Measurements from ENCODE around the gene CDK5RAP2.

CDK5RAP2 gene

DNA sequence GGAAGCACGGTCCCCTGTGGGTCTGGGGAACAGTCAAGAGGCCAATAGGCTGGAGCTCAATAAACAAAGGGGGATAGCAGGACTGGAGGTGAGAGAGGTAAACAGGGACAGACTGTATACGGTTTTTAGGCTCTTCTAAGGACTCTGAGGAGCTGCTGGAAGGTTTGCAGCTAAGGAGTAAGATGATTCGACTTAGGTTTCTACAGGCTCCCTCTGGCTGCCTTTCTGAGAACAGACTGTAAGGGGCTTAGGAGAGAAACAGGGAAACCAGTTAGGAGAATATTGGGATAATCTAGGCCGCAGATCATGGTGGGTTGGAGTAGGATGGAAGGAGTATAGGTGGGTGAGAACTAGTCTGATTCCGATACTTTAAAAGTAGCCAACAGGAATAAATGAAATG lies 10.4 kb downstream of the CDK5RAP2 start:
- peaks cover 55% of the 10 kb centered on the region for H3K36me3 Mint-ChIP-seq (ENCODE audit: low read depth)
- H3K4me1 Mint-ChIP-seq, result peaks cover 4% of the 10 kb centered on the region
- no peaks in the 10 kb centered on the region for H3K9me3 Mint-ChIP-seq
- no peak overlapping the region for H3K4me3 Mint-ChIP-seq
- no peak for TF ChIP-seq CTCF (IDR thresholded peaks at IDR 0.05; ENCODE audit: unreplicated experiment in 3 of 3)
- H3K27me3 Mint-ChIP-seq (ENCODE audit: low read depth), result no peaks in the 10 kb centered on the region
- H3K27ac Mint-ChIP-seq, result no peak overlapping the region

DNA sequence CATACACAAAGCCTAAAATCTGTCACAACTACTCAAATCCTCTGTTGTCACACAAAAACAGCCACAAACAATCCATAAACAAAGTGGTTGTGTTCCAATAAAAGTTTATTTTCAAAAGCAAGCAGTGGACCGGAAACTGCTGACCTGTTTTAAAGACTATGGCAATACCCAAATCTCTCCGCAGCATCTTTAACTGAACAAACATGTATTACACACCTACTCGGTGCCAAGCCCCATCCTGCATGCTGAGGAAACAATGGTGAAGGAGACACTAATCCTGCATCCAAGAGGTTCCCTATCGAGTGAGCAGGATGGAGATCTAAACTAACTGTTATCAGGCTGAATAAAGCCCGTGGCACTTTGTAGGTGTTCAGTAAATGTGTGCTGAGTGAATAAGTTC lies 11.2 kb downstream of the CDK5RAP2 start:
- peaks cover 58% of the 10 kb centered on the region for H3K36me3 Mint-ChIP-seq (ENCODE audit: low read depth)

GRCh38 chr9:120567874-120568273 lies 12.1 kb downstream of the CDK5RAP2 start:
- H3K27me3 Mint-ChIP-seq (ENCODE audit: low read depth), result no peaks in the 10 kb centered on the region
- TF ChIP-seq CTCF (IDR thresholded peaks at IDR 0.05; ENCODE audit: unreplicated experiment in 3 of 3), result no peak
- no peak overlapping the region for H3K27ac Mint-ChIP-seq
- H3K4me1 Mint-ChIP-seq, result peaks cover 4% of the 10 kb centered on the region
- no peak overlapping the region for H3K4me3 Mint-ChIP-seq
- H3K36me3 Mint-ChIP-seq (ENCODE audit: low read depth), result peaks cover 65% of the 10 kb centered on the region
- no peaks in the 10 kb centered on the region for H3K9me3 Mint-ChIP-seq

More for the DNA sequence above, 11.2 kb downstream of the CDK5RAP2 start:
- Mint-ChIP-seq H3K27ac (no peak overlapping the region), H3K4me3 (no peak overlapping the region), H3K9me3 (no peaks in the 10 kb centered on the region), H3K27me3 (ENCODE audit: low read depth) (no peaks in the 10 kb centered on the region), H3K4me1 (peaks cover 4% of the 10 kb centered on the region)
- TF ChIP-seq CTCF (IDR thresholded peaks at IDR 0.05; ENCODE audit: unreplicated experiment in 3 of 3), result no peak

DNA sequence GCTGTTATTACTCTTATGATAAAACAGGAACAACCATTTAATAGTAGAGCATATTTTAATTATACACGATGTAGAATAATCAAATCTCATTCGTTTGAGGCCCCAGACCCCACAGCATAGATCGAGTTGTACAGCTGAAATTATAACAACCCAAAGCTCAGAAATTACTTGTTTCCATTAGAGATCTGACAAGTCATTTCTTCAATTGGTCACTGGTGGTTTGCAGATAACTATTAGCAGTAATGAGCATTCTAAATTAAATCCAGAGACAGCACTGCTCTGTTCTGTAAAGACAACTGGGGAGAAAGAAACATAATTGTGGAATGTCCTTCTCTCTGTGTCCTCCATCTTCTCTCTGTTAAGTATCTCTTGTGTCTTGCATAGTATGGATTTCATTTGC lies 12.9 kb downstream of the CDK5RAP2 start:
- no peaks in the 10 kb centered on the region for H3K27me3 Mint-ChIP-seq (ENCODE audit: low read depth)
- no peak overlapping the region for H3K27ac Mint-ChIP-seq
- no peak for TF ChIP-seq CTCF (IDR thresholded peaks at IDR 0.05; ENCODE audit: unreplicated experiment in 3 of 3)
- H3K4me3 Mint-ChIP-seq, result no peak overlapping the region
- H3K4me1 Mint-ChIP-seq, result peaks cover 4% of the 10 kb centered on the region
- H3K9me3 Mint-ChIP-seq, result no peaks in the 10 kb centered on the region
- H3K36me3 Mint-ChIP-seq (ENCODE audit: low read depth), result peaks cover 72% of the 10 kb centered on the region

DNA sequence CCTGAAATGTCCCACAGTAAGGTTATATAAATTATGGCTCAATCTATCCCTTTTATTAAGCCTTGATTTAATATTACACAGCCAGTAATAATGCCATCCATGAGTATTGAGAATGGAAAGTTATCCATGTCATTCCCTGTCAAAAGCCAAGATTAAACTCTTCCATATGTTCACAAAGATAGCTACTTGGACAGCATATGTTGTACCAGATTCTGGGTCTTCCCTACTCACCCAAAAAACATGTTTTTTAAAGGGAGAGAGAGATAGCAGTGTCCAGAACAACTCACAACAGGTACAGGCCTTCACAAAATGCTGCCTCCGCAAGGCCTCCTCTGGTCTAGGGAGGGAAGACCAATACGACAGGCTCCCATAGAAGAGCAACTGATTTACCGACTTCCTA lies 15.4 kb downstream of the CDK5RAP2 start:
- peaks cover 71% of the 10 kb centered on the region for H3K36me3 Mint-ChIP-seq (ENCODE audit: low read depth)
- no peaks in the 10 kb centered on the region for H3K9me3 Mint-ChIP-seq
- H3K4me3 Mint-ChIP-seq, result no peak overlapping the region
- H3K27me3 Mint-ChIP-seq (ENCODE audit: low read depth), result no peaks in the 10 kb centered on the region
- no peaks in the 10 kb centered on the region for H3K4me1 Mint-ChIP-seq
- no peak overlapping the region for H3K27ac Mint-ChIP-seq
- no peak for TF ChIP-seq CTCF (IDR thresholded peaks at IDR 0.05; ENCODE audit: unreplicated experiment in 3 of 3)

DNA sequence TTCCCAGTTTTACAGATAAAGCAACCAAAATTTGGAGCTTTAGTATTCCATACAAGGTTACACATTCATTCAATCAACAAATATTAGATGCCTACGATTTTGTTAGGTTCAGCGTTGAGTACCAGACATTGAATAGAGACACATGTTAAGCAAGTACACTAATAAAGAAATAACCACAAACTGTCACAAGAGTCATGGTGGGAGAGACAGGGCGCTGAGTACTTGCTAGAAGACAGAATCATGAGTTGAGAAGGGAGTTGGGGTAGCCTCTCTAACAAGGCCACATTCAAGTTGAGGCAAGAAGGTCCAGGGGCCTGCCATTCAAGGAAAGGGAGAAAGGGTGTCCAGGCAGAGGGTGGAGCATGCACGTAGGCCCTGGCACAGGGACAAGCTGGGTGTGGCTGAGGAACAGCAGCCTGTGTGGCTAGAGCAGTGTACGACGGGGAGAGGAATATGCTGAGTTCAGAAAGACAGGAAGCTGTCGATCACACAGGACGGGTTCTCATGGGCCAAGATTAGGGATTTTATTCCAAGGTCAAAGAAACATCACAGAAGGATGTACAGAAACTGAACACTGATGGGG lies 17.0 kb downstream of the CDK5RAP2 start:
- H3K36me3 Mint-ChIP-seq (ENCODE audit: low read depth), result peaks cover 66% of the 10 kb centered on the region
- no peaks in the 10 kb centered on the region for H3K27me3 Mint-ChIP-seq (ENCODE audit: low read depth)
- H3K4me1 Mint-ChIP-seq, result no peaks in the 10 kb centered on the region
- no peaks in the 10 kb centered on the region for H3K9me3 Mint-ChIP-seq
- H3K4me3 Mint-ChIP-seq, result no peak overlapping the region
- H3K27ac Mint-ChIP-seq, result no peak overlapping the region
- TF ChIP-seq CTCF (IDR thresholded peaks at IDR 0.05; ENCODE audit: unreplicated experiment in 3 of 3), result no peak

Data from nephron (organoid).